Caki2 (cell line): ENCODE data around the gene CLCA2. TPM values are rescaled to one million over a fixed set of nuclear protein-coding genes. Genes with fewer than 3 reads are reported as not detected.

Experiments used
- DNase-seq: peaks from one replicate; pipeline ENCODE4 v3.0.0-alpha.2; 2015; ENCODE audit warnings: low read depth
- in situ Hi-C: cut with HindIII; loops from 2 replicates; pipeline ENCODE4 v1.10.0; 2016; ENCODE audit warnings: low sequenced_read_pairs, low pct_unique_long_range_greater_than_20kb, mixed read lengths
- total RNA-seq: library from RNA; depleted of rRNA; stranded (reverse); fragments of >200 nt; shearing (Covaris generic); gene quantifications from 2 replicates; pipeline ENCODE4 v1.2.3, GENCODE V29; 2014; ENCODE audit warnings: low replicate concordance

CLCA2 gene
- total RNA-seq, 1 experiment from 2014 or later = not detected

- no peak for DNase-seq
- in situ Hi-C loops = no loop called here
Measured at GRCh38 chr1:86421601-86422280, 2.2 kb upstream of the CLCA2 start.

GRCh38 chr1:86423473-86423872 is 498 bp upstream of the CLCA2 start:
- in situ Hi-C loops = no loop called here

GRCh38 chr1:86429122-86429725 is 5.3 kb downstream of the CLCA2 start:
- DNase-seq = no peak
- in situ Hi-C loops = no loop called here

More at GRCh38 chr1:86423473-86423872, 498 bp upstream of the CLCA2 start:
- DNase-seq = no peak

GRCh38 chr1:86429835-86430234 is 5.9 kb downstream of the CLCA2 start:
- no peak for DNase-seq
- in situ Hi-C loops = no loop called here

GRCh38 chr1:86430376-86430775 is 6.4 kb downstream of the CLCA2 start:
- in situ Hi-C loops = no loop called here
- DNase-seq = no peak

GRCh38 chr1:86434059-86434458 is 10.1 kb downstream of the CLCA2 start:
- in situ Hi-C loops = no loop called here
- DNase-seq = no peak

- DNase-seq = no peak
- in situ Hi-C loops = no loop called here
Measured at GRCh38 chr1:86435327-86435726, 11.4 kb downstream of the CLCA2 start.

GRCh38 chr1:86436041-86436440 is 12.1 kb downstream of the CLCA2 start:
- in situ Hi-C loops = no loop called here
- no peak for DNase-seq

GRCh38 chr1:86441581-86441980 is 17.6 kb downstream of the CLCA2 start:
- in situ Hi-C loops = no loop called here
- DNase-seq = no peak

- in situ Hi-C loops = no loop called here
- no peak for DNase-seq
Measured at GRCh38 chr1:86441997-86442396, 18.0 kb downstream of the CLCA2 start.

- no peak for DNase-seq
- in situ Hi-C loops = no loop called here
Measured at GRCh38 chr1:86445919-86446318, 21.9 kb downstream of the CLCA2 start.

- in situ Hi-C loops = no loop called here
- no peak for DNase-seq
Measured at GRCh38 chr1:86447198-86447790, 23.3 kb downstream of the CLCA2 start.

GRCh38 chr1:86448670-86449069 is 24.7 kb downstream of the CLCA2 start:
- in situ Hi-C loops = no loop called here
- no peak for DNase-seq

- in situ Hi-C loops = no loop called here
- no peak for DNase-seq
Measured at GRCh38 chr1:86449103-86449502, 25.1 kb downstream of the CLCA2 start.

- in situ Hi-C loops = no loop called here
- DNase-seq = no peak
Measured at GRCh38 chr1:86450847-86451246, 26.9 kb downstream of the CLCA2 start.

GRCh38 chr1:86453664-86454063 is 29.7 kb downstream of the CLCA2 start:
- DNase-seq = no peak
- in situ Hi-C loops = no loop called here

GRCh38 chr1:86455073-86455472 is 31.1 kb downstream of the CLCA2 start:
- in situ Hi-C loops = no loop called here
- DNase-seq = no peak

GRCh38 chr1:86460998-86461397 is 37.0 kb downstream of the CLCA2 start:
- in situ Hi-C loops = no loop called here

GRCh38 chr1:86461482-86461881 is 37.5 kb downstream of the CLCA2 start:
- in situ Hi-C loops = no loop called here
- DNase-seq = no peak

More at GRCh38 chr1:86460998-86461397, 37.0 kb downstream of the CLCA2 start:
- no peak for DNase-seq

- DNase-seq = no peak
- in situ Hi-C loops = no loop called here
Measured at GRCh38 chr1:86464819-86465218, 40.8 kb downstream of the CLCA2 start.
